GM18517 (cell line): ENCODE data around the gene NGEF.

Source experiments
- ATAC-seq: cut with Tn5 transposase; IDR thresholded peaks from one replicate; pipeline ENCODE4 v1.9.1; 2021; ENCODE audit warnings: mild to moderate bottlenecking, moderate library complexity; ENCODE audit not compliant: unreplicated experiment

The NGEF gene

DNA sequence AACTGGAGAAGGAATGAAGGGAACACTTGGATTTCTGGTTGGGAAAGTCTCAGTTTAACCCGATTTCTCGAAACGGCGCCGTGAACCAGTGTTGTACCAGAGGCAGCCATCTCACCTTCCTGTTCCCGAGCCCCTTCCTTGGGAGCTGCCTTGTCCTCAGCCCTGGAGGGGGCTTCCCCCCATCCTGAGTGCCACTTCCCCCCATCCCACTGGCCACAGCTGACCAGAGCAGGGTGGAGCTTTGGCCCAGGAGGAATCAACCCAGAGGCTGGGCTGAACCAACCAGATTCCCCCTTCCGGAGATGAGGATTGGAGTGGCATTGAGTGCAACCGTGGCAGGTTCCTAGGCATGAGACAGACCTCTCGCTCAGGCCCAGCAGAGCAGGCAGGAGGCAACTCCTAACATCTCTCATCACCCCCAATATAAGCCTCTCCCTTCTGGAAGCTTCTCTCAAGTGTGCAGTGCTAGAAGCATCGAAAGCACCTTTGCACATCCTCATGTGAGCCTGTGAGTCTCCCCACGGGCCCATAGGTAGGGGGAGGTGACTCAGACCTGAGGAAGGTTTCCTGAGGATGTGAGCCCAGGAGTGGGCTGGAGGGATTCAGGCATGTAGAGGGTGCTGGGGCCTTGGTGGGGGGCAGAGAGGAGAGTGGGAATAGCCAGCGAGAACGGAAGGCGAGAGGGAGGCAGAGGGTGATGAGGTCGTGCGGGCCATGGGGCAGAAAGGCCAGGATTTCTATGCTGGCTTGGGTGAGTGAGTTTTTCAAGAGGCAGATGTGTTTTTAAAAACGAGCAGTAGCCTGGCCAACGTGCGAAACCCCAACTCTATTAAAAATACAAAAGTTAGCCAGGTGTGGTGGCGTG lies 11.9 kb downstream of the NGEF start:
- ATAC-seq = no peak

DNA sequence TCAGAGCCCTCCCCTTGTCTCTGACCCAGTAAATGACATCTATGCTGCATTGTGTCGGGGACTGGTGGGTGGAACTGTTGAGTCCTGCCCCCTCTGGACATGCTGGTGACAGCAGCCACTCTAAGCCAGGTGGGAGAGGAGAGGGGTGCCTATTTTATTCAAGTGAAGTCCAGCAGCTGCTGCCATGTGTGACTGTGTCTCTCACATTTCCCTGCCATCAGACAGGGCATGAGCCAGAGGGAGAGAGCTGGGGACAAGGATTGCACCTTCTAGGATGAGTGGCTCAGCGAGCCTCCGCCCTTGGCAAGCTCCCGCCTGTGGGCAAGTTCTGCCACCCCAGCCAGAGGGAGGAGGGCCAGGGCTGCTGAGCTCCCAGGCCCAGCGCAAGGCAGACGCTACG lies 13.7 kb downstream of the NGEF start:
- no peak for ATAC-seq

GRCh38 chr2:232998666-232998985 lies 14.4 kb downstream of the NGEF start:
- no peak for ATAC-seq

GRCh38 chr2:232997749-232998665 lies 15.0 kb downstream of the NGEF start:
- ATAC-seq = no peak

- ATAC-seq = no peak
Observed at GRCh38 chr2:232994446-232994845, 18.6 kb downstream of the NGEF start.

- ATAC-seq = no peak
Observed at GRCh38 chr2:232993231-232993821, 19.7 kb downstream of the NGEF start.

DNA sequence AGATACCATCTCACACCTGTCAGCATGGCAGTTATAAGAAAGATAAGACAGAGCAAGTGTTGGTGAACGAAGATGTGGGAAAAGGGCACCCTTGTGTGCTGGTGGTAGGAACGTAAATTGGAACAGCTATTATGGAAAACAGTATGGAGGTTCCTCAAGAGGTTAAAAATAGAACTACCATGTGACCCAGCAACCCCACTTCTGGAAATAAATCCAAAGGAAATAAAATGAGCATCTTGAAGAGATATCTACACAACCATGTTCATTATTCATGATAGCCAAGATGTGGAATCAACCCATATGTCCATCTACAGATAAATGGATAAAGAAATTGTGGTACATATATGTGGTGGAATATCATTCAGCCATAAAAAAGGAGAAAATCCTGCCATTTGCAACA lies 26.9 kb downstream of the NGEF start:
- ATAC-seq = no peak

DNA sequence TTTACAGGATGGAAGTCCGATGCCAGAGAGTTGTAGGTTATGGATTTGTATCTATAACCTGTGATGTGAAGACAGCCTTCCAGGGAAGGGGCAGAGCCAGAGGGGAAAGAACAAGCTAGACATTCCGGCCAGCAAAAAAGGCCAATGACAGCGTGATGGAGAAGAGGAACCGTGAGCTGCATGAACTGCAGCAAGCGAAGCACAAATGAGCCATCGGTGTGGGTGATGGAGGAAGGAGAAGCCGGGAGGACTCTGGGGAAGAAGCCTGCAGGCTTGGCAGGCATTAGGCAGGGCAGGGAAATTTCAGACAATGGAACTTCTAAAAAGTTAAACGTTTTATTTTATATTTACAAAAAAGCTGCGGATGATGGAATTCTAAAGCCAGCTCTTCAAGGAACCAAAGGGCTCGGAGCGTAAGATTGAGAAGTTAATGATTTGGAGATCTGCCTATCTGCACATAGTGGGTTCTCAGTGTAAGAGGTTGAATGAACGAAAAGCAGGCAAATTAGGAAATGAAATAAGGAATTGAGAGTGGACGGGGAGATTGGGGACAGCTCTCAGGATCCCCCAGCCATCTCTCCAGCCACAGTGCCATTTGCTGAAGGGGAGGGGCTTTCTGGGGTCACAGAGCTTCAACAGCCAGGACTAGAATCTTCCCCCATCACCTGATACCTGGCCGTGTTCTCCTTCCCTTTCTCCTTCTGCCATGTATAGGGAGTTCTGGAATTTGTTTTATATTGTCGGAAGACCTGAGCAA lies 28.4 kb downstream of the NGEF start:
- no peak for ATAC-seq

GRCh38 chr2:232983669-232984140 lies 29.4 kb downstream of the NGEF start:
- ATAC-seq = no peak

DNA sequence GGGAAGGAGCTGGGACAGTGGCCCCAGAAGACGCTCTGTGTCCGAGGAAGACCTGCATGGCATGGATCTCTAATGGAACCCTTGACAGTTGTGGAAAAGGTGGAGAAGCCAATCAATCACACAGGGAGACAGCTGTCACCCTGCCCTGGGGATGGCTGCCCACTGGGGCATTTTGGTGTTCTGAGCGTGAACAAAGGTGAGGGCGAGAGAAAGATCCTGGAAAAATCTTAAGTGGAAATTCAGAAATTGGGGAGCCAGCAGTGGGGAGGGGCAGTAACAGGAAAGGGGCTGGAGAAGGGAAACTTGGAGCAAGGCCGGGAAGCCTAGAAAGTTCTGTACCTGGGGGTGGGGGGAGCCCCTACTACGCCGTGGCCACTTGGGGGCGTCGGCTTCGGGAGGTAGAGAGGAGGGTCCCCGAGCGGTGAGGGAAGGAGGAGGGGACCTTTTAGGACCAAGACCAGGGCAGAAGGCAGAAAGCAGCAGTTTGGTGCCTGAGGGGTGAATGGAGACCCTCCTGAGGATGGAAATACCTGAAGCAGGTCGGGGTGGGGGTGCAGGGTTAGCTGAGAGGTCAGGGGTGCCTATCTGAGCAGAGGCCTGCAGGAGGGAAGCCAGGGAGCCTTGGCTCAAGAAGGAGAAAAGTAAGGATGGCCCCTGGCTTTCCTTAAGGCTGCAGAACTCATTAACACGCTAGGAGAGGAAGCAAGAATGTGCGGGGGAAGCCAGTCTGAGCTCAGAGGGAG lies 30.0 kb downstream of the NGEF start:
- ATAC-seq = no peak

GRCh38 chr2:232981767-232982360 lies 31.2 kb downstream of the NGEF start:
- no peak for ATAC-seq

GRCh38 chr2:232981356-232981755 lies 31.7 kb downstream of the NGEF start:
- ATAC-seq = no peak

GRCh38 chr2:232980683-232981082 lies 32.4 kb downstream of the NGEF start:
- ATAC-seq = no peak

GRCh38 chr2:232979871-232980461 lies 33.1 kb downstream of the NGEF start:
- ATAC-seq = no peak

GRCh38 chr2:232977438-232977971 lies 35.6 kb downstream of the NGEF start:
- ATAC-seq = no peak

DNA sequence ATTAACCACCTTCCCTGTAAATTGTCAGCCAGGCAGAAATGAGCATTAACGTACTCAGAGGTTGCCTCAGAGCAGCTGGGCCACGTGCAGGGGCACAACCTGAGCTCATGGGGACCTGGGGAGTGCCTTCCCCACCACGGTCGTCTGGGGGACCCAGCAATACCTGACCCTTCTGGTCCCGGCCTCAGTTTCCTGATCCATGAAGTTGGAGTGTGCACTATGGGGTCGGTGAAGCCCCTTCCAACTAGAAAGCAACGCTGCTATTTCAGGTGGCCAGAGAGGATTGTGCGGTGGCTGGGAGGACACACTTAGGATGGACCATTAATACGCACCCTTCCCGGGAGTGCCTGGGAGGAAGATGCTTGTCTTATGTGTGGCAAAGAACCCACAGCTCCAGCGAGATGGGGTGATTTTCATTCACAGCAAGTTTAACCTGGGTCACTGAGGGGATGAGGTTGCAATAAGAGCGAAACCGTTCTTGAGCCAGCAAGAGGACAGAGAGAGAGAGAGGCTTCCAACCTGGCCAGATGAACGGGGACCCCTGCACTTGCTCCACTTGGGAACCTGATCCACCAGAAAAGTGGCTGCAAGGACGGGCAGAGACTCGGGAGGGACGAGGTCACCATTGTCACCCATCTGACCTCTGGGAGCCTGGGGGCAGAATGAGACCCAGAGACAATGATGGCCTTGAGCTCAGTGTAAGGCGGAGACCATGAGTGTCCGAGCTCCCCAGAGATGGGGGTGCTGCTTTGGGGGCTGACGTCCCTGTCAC lies 36.2 kb downstream of the NGEF start:
- ATAC-seq = no peak

DNA sequence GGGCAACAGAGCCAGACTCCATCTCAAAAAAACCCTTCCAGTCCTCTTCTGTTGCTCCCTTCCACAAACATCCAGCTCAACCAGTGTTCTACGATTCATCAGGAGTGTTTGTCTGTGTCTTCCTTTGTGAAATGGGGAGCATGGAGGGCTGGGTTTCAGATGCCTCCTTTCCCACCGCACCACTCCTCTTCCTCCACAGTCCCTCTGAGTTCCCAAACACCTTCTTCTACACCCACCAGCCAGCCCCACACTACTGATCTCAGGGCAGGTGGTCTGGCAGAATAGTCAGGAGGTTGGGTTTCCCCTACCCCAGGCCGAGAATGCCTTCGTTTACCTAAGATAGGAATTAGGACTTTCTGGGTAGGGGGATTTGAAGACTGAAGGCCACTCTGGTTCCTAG lies 36.9 kb downstream of the NGEF start:
- no peak for ATAC-seq

- no peak for ATAC-seq
Observed at GRCh38 chr2:232974396-232974795, 38.7 kb downstream of the NGEF start.
